GM12878 (cell line): ENCODE measurements around the gene PSAT1. TPM values are rescaled to one million over a fixed set of nuclear protein-coding genes. Genes with fewer than 3 reads are reported as not detected.

Experiments used
- ATAC-seq: fragments of 200-7000 bp; cut with Tn5 transposase; 3 replicates; pipeline ENCODE4 v1.9.1; 2020; ENCODE audit warnings: mild to moderate bottlenecking, moderate library complexity
- BruUV-seq: library from RNA; stranded (reverse); fragments of 400-500 nt; replicated peaks from 2 replicates; lab custom pipeline; 2021; lab: Mats Ljungman, UMichigan
- CTCF ChIA-PET: fragments of 300-600 bp; sonication (Branson Sonifier 250); formaldehyde crosslinking; extraction: SDS; loops from one replicate; lab custom pipeline; 2021; ENCODE audit warnings: inconsistent platforms; lab: Yijun Ruan, JAX
- POLR2A ChIA-PET: fragments of 350-600 bp; formaldehyde crosslinking; extraction: SDS; loops from one replicate; lab custom pipeline; 2021; ENCODE audit warnings: inconsistent platforms; lab: Charles Lee
- RAD21 ChIA-PET: fragments of 300-600 bp; sonication (Branson Sonifier 250); formaldehyde crosslinking; loops from one replicate; lab custom pipeline; 2023; ENCODE audit warnings: antibody characterized with exemption; ENCODE audit not compliant: unreplicated experiment; lab: Charles Lee
- SMC1A ChIA-PET: fragments of 300-600 bp; sonication (Branson Sonifier 250); formaldehyde crosslinking; loops from one replicate; lab custom pipeline; 2023; ENCODE audit not compliant: unreplicated experiment, uncharacterized antibody; lab: Charles Lee
- DNase-seq: peaks from one replicate; pipeline ENCODE4 v3.0.0-alpha.2; 2011; ENCODE audit warnings: low read depth, low spot score
- FAIRE-seq: peaks from 3 replicates; lab custom pipeline; 2011; peaks lifted over from hg19 to GRCh38; lab: Jason Lieb, UNC
- H2AFZ ChIP-seq: 2 replicates; pipeline ENCODE4 v1.6.0; 2011; ENCODE audit warnings: low read depth, low read length, control low read depth; ENCODE audit not compliant: control insufficient read depth
- H3K27ac ChIP-seq: 2 replicates; pipeline ENCODE4 v1.5.1; 2011; ENCODE audit warnings: control low read depth; ENCODE audit not compliant: control insufficient read depth, insufficient read depth
- H3K27me3 ChIP-seq, 2 experiments: replicated peaks in 1 of 2; 2 replicates each; pipeline versions ENCODE4 v1.6.0 to v1.6.1; 2011; ENCODE audit warnings: low read length in 1 of 2; ENCODE audit not compliant: control insufficient read depth in 2 of 2, insufficient read depth in 2 of 2
- H3K36me3 ChIP-seq, 2 experiments: 2 replicates each; pipeline ENCODE4 v1.5.1; 2011; ENCODE audit warnings: low read length in 1 of 2; ENCODE audit not compliant: control insufficient read depth in 2 of 2, insufficient read depth in 2 of 2
- H3K4me1 ChIP-seq: 2 replicates; pipeline ENCODE4 v1.6.1; 2011; ENCODE audit warnings: mild to moderate bottlenecking, low read length, moderate library complexity, mixed read lengths; ENCODE audit not compliant: control insufficient read depth, insufficient read depth
- H3K4me2 ChIP-seq: 2 replicates; pipeline ENCODE4 v1.6.0; 2011; ENCODE audit warnings: control low read depth; ENCODE audit not compliant: control insufficient read depth, insufficient read depth
- H3K4me3 ChIP-seq: fragments of 200-600 bp; sonication (generic); 2 replicates; pipeline ENCODE4 v1.5.1; 2016
- H3K79me2 ChIP-seq: 2 replicates; pipeline ENCODE4 v1.6.0; 2011; ENCODE audit warnings: low read length; ENCODE audit not compliant: control insufficient read depth, insufficient read depth
- H3K9ac ChIP-seq: 2 replicates; pipeline ENCODE4 v1.8.0; 2011; ENCODE audit warnings: low read length, control low read depth, mixed read lengths; ENCODE audit not compliant: control insufficient read depth, insufficient read depth
- H3K9me3 ChIP-seq: replicated peaks from 3 replicates; pipeline ENCODE4 v1.5.1; 2011; ENCODE audit warnings: mild to moderate bottlenecking, low read length; ENCODE audit not compliant: control insufficient read depth, insufficient read depth
- H4K20me1 ChIP-seq: 2 replicates; pipeline ENCODE4 v1.6.0; 2011; ENCODE audit not compliant: control insufficient read depth, insufficient read depth
- GABPA ChIP-seq: IDR thresholded peaks from 2 replicates; pipeline ENCODE4 v1.6.1; 2014; ENCODE audit warnings: antibody characterized with exemption, low read depth, mild to moderate bottlenecking, inconsistent platforms
- HDGF ChIP-seq: fragments of 450-650 bp; IDR thresholded peaks from 2 replicates; pipeline ENCODE4 v1.6.1; 2016; ENCODE audit warnings: antibody characterized with exemption
- IKZF2 ChIP-seq, 2 experiments: fragments of 450-650 bp; IDR thresholded peaks; 2 replicates each; pipeline ENCODE4 v1.6.1; 2017; ENCODE audit warnings: mild to moderate bottlenecking in 2 of 2, moderate library complexity in 2 of 2
- IRF4 ChIP-seq: IDR thresholded peaks from 2 replicates; pipeline ENCODE4 v1.6.1; 2011; ENCODE audit warnings: low read depth, low read length
- MXI1 ChIP-seq: fragments of 150-350 bp; IDR thresholded peaks from 2 replicates; pipeline ENCODE4 v1.6.1; 2011; ENCODE audit warnings: low read depth, mild to moderate bottlenecking, inconsistent platforms, low read length, improper control_type of control experiment
- NR2C2 ChIP-seq: IDR thresholded peaks from 2 replicates; pipeline ENCODE4 v1.6.1; 2011; ENCODE audit warnings: borderline replicate concordance, low read depth; ENCODE audit not compliant: control insufficient read depth, insufficient read length
- PAX5 ChIP-seq: IDR thresholded peaks from 2 replicates; pipeline ENCODE4 v1.6.1; 2011; ENCODE audit warnings: low read depth, low read length, borderline replicate concordance
- RBBP5 ChIP-seq: fragments of 200-600 bp; sonication (generic); conservative IDR thresholded peaks from 2 replicates; pipeline ENCODE4 v1.6.1; 2016
- TCF7 ChIP-seq: IDR thresholded peaks from 2 replicates; pipeline ENCODE4 v1.6.1; 2014; ENCODE audit warnings: antibody characterized with exemption, borderline replicate concordance
- ZNF384 ChIP-seq: IDR thresholded peaks from 2 replicates; pipeline ENCODE4 v1.6.1; 2012; ENCODE audit warnings: low read depth, mild to moderate bottlenecking, low read length, improper control_type of control experiment, borderline replicate concordance
- WGBS: methylation state at CpG from one replicate; pipeline ENCODE4 v1.1.6; 2016; ENCODE audit warnings: low lambda C conversion rate; ENCODE audit not compliant: insufficient replicate concordance, insufficient coverage; ENCODE audit errors: missing lambda C conversion rate; 5-methylcytosine and 5-hydroxymethylcytosine counted together
- in situ Hi-C: fragments of 300-500 bp; cut with MboI; formaldehyde crosslinking; loops from 9 replicates; pipeline ENCODE4 v1.14.3; 2018; ENCODE audit warnings: mixed read lengths
- intact Hi-C: fragments of 100-400 bp; cut with micrococcal nuclease; formaldehyde crosslinking; loops from one replicate; pipeline ENCODE4 v1.14.2; 2022; ENCODE audit not compliant: unreplicated experiment
- polyA plus RNA-seq, 11 experiments: library from polyadenylated mRNA; depleted of rRNA in 4 of 11; unstranded in 6 of 11; stranded (reverse) in 5 of 11; fragments of >200 nt; fragmentation: Nextera tagmentation in 4 of 11; fragmentation: Illumina TruSeq in 1 of 11; extraction: Ambion mirVana in 4 of 11; extraction: Trizol in 1 of 11; gene quantifications; 1 replicate in 1 of 11; 2 replicates in 10 of 11; pipeline versions ENCODE4 v1.2.1 to v1.2.3, GENCODE V29; 2011 to 2016; ENCODE audit warnings: inconsistent platforms in 2 of 11, missing spikeins in 2 of 11, low read depth in 1 of 11
- total RNA-seq, 4 experiments: library from RNA; depleted of rRNA in 3 of 4; stranded (reverse); fragments of >200 nt in 3 of 4; fragmentation: Illumina TruSeq in 1 of 4; extraction: Trizol in 1 of 4; gene quantifications; 2 replicates each; pipeline versions ENCODE4 v1.2.1 to v1.2.3, GENCODE V29; 2013 to 2021
- TF ChIP-seq, protein P1 (sequence below): IDR thresholded peaks from 2 replicates; pipeline ENCODE4 v1.6.1; 2012; ENCODE audit warnings: improper control_type of control experiment, low read depth, low read length; ENCODE audit not compliant: insufficient replicate concordance
- TF ChIP-seq, protein P2 (sequence below): IDR thresholded peaks from 2 replicates; pipeline ENCODE4 v1.6.1; 2012; ENCODE audit warnings: low read depth, low read length, improper control_type of control experiment
- TF ChIP-seq, protein P3 (sequence below): fragments of 450-650 bp; formaldehyde crosslinking; IDR thresholded peaks from 2 replicates; pipeline ENCODE4 v1.4.0; 2022; ENCODE audit warnings: mild to moderate bottlenecking, moderate library complexity

PSAT1 gene
- total and polyA plus RNA-seq, 10 of the 15 experiments (the other 5 are each of a cell fraction or from before 2014, with no cell fraction given): 35.1 to 126 (median 51.9) TPM

DNA sequence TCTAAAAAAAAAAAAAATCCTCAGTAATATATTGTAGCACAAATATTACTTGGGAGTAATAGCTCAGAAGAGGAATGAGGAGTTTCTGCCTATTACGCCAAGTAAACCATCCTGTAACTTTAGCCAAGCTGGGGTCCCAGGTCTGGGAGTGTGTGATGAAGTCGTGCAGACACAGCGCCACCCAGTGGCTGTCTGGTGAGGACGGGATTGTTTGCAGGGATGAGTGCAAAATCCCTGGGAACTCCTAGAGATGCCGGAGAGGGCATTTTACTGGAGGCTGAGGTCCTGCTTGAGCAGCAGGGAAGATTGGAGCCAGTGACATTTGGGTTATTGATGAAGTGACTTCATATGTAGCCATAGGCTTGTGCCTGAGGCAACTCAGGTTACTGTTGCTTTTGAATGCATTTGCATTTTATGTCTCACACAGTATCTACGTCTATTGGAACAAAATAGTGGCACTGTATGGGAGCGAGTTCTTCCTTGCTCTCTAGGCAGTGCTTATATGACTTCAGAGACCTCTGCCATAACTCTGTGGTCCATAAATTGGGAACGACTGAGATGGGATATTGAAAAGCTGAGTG is 72.8 kb downstream of the PSAT1 start:
- no peak overlapping the region for H3K4me3 ChIP-seq
- ChIA-PET CTCF (interaction anchor here (0.6 to 8.2 kb wide), 38 partner anchors 9 to 1735 kb away, joined by 3 to 85 read pairs (median 4); partner anchors contain the start of gene PSAT1), RAD21 (interaction anchor here (0.7 to 2.1 kb wide), 6 partner anchors 11 to 392 kb away, joined by 3 to 19 read pairs (median 4); no protein-coding TSS in a partner anchor), POLR2A (interaction anchor here (0.8 kb wide), 1 partner anchor 9 kb away, joined by 3 read pairs; no protein-coding TSS in a partner anchor), SMC1A (interaction anchor here (0.8 to 4.0 kb wide), 11 partner anchors 38 to 936 kb away, joined by 3 to 26 read pairs (median 3); no protein-coding TSS in a partner anchor)
- H3K79me2 ChIP-seq: no peaks in the 10 kb centered on the region
- no peaks in the 10 kb centered on the region for H3K36me3 ChIP-seq
- 21% methylated on average over 8 of the region's 8 CpGs for WGBS
- H4K20me1 ChIP-seq: no peaks in the 10 kb centered on the region
- no peak overlapping the region for H3K9ac ChIP-seq
- in situ Hi-C loops: loop anchor here (5.0 kb wide), 1 partner anchor 102 kb away; no protein-coding TSS in a partner anchor
- no peaks in the 10 kb centered on the region for H3K4me1 ChIP-seq
- no peak overlapping the region for H3K27ac ChIP-seq
- no peak overlapping the region for H3K4me2 ChIP-seq
- no peaks in the 10 kb centered on the region for H3K9me3 ChIP-seq
- peaks cover 0 to 2% of the 10 kb centered on the region in 2 experiments; a peak in 1 of 4 replicates for H3K27me3 ChIP-seq
- H2AFZ ChIP-seq: no peak overlapping the region
- ATAC-seq (peak; percentile 91), DNase-seq (no peak), FAIRE-seq (peak; percentile 81)
- intact Hi-C loops: loop anchor here (1.0 to 5.0 kb wide), 2 partner anchors 108 to 542 kb away; no protein-coding TSS in a partner anchor
- no TSS peak for BruUV-seq
- TF ChIP-seq, protein P1, sequence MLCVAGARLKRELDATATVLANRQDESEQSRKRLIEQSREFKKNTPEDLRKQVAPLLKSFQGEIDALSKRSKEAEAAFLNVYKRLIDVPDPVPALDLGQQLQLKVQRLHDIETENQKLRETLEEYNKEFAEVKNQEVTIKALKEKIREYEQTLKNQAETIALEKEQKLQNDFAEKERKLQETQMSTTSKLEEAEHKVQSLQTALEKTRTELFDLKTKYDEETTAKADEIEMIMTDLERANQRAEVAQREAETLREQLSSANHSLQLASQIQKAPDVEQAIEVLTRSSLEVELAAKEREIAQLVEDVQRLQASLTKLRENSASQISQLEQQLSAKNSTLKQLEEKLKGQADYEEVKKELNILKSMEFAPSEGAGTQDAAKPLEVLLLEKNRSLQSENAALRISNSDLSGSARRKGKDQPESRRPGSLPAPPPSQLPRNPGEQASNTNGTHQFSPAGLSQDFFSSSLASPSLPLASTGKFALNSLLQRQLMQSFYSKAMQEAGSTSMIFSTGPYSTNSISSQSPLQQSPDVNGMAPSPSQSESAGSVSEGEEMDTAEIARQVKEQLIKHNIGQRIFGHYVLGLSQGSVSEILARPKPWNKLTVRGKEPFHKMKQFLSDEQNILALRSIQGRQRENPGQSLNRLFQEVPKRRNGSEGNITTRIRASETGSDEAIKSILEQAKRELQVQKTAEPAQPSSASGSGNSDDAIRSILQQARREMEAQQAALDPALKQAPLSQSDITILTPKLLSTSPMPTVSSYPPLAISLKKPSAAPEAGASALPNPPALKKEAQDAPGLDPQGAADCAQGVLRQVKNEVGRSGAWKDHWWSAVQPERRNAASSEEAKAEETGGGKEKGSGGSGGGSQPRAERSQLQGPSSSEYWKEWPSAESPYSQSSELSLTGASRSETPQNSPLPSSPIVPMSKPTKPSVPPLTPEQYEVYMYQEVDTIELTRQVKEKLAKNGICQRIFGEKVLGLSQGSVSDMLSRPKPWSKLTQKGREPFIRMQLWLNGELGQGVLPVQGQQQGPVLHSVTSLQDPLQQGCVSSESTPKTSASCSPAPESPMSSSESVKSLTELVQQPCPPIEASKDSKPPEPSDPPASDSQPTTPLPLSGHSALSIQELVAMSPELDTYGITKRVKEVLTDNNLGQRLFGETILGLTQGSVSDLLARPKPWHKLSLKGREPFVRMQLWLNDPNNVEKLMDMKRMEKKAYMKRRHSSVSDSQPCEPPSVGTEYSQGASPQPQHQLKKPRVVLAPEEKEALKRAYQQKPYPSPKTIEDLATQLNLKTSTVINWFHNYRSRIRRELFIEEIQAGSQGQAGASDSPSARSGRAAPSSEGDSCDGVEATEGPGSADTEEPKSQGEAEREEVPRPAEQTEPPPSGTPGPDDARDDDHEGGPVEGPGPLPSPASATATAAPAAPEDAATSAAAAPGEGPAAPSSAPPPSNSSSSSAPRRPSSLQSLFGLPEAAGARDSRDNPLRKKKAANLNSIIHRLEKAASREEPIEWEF: no peak
- TF ChIP-seq IKZF2 (IDR thresholded peaks at IDR 0.05) (no peak), IRF4 (0 out of 2 replicates have a peak, but pooled peaks have one; percentile 20), ZNF384 (no peak), HDGF (no peak), TCF7 (no peak), MXI1 (no peak), RBBP5 (no peak), NR2C2 (no peak), GABPA (no peak), PAX5 (no peak)
- TF ChIP-seq, protein P2, sequence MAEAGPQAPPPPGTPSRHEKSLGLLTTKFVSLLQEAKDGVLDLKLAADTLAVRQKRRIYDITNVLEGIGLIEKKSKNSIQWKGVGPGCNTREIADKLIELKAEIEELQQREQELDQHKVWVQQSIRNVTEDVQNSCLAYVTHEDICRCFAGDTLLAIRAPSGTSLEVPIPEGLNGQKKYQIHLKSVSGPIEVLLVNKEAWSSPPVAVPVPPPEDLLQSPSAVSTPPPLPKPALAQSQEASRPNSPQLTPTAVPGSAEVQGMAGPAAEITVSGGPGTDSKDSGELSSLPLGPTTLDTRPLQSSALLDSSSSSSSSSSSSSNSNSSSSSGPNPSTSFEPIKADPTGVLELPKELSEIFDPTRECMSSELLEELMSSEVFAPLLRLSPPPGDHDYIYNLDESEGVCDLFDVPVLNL: no peak
- TF ChIP-seq, protein P3, sequence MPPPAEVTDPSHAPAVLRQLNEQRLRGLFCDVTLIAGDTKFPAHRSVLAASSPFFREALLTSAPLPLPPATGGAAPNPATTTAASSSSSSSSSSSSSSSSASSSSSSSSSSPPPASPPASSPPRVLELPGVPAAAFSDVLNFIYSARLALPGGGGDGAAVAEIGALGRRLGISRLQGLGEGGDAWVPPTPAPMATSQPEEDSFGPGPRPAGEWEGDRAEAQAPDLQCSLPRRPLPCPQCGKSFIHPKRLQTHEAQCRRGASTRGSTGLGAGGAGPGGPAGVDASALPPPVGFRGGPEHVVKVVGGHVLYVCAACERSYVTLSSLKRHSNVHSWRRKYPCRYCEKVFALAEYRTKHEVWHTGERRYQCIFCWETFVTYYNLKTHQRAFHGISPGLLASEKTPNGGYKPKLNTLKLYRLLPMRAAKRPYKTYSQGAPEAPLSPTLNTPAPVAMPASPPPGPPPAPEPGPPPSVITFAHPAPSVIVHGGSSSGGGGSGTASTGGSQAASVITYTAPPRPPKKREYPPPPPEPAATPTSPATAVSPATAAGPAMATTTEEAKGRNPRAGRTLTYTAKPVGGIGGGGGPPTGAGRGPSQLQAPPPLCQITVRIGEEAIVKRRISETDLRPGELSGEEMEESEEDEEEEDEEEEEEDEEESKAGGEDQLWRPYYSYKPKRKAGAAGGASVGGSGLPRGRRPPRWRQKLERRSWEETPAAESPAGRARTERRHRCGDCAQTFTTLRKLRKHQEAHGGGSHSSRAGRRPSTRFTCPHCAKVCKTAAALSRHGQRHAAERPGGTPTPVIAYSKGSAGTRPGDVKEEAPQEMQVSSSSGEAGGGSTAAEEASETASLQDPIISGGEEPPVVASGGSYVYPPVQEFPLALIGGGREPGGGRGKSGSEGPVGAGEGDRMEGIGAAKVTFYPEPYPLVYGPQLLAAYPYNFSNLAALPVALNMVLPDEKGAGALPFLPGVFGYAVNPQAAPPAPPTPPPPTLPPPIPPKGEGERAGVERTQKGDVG: no peak
